Erythroblast (primary cell): ENCODE measurements around the gene PTPRN.

Experiments used
- GATA1 ChIP-seq: IDR thresholded peaks from 2 replicates; pipeline ENCODE4 v1.6.1; 2011; ENCODE audit warnings: low read depth, mild to moderate bottlenecking, control low read depth, low read length, moderate library complexity
- POLR2A ChIP-seq: IDR thresholded peaks from 2 replicates; pipeline ENCODE4 v1.6.1; 2011; ENCODE audit warnings: mild to moderate bottlenecking, low read length

DNA sequence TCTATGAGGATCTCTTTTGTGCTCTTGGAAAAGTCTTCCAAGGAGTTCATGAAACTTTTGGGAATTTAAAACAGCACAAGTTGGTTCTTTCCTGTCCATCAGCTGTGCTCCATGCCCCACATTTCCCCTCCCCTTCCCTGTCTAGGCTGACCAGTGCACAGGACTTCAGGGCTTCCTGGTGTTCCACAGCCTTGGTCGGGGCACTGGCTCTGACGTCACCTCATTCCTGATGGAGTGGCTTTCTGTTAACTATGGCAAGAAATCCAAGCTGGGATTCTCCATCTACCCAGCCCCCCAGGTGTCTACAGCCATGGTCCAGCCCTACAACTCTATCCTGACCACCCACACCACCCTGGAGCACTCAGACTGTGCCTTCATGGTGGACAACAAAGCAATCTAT, 38.2 kb downstream of the PTPRN start:
- TF ChIP-seq POLR2A (no peak), GATA1 (no peak)
